IMR-90 (cell line): ENCODE measurements around the gene CLEC16A.

ENCODE experiments used
- MAFK ChIP-seq: IDR thresholded peaks from 2 replicates; pipeline ENCODE4 v1.6.1; 2012; ENCODE audit warnings: low read depth, low read length, improper control_type of control experiment
- TF ChIP-seq, protein P1 (sequence below): conservative IDR thresholded peaks from 2 replicates; pipeline ENCODE4 v1.5.1; 2012; ENCODE audit warnings: mild to moderate bottlenecking, low read depth, low read length, improper control_type of control experiment

DNA sequence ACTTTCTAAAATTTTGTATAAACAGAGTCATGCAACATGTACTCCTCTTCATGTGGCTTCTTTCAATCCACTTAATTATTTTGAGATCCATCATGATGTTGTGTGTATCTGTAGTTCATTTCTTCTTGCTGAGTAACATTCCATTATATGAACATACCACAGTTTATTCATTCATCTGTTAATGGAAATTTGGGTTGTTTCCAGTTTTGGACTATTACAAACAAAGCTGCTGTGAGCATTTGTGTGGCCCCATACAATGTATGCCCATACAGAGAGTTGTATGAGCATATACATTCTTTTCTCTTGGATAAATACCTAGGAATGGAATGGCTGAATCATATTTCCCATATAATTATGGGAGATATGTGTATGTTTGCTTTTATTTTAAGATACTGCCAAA lies 85.6 kb downstream of the CLEC16A start:
- TF ChIP-seq, protein P1, sequence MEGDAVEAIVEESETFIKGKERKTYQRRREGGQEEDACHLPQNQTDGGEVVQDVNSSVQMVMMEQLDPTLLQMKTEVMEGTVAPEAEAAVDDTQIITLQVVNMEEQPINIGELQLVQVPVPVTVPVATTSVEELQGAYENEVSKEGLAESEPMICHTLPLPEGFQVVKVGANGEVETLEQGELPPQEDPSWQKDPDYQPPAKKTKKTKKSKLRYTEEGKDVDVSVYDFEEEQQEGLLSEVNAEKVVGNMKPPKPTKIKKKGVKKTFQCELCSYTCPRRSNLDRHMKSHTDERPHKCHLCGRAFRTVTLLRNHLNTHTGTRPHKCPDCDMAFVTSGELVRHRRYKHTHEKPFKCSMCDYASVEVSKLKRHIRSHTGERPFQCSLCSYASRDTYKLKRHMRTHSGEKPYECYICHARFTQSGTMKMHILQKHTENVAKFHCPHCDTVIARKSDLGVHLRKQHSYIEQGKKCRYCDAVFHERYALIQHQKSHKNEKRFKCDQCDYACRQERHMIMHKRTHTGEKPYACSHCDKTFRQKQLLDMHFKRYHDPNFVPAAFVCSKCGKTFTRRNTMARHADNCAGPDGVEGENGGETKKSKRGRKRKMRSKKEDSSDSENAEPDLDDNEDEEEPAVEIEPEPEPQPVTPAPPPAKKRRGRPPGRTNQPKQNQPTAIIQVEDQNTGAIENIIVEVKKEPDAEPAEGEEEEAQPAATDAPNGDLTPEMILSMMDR, result no peak
- TF ChIP-seq MAFK, result no peak
